Gastroesophageal sphincter (tissue), 3 donors: ENCODE data around the gene LSM7.

Experiments
- CTCF ChIP-seq, 4 experiments: fragments of 200-600 bp in 2 of 4; fragments of 450-650 bp in 2 of 4; sonication (generic) in 1 of 4; IDR thresholded peaks; one replicate each; pipeline ENCODE4 v1.5.1; 2017 to 2019; ENCODE audit warnings: antibody characterized with exemption in 4 of 4, mild to moderate bottlenecking in 2 of 4, moderate library complexity in 2 of 4
- POLR2AphosphoS5 ChIP-seq: sonication (generic); formaldehyde crosslinking; IDR thresholded peaks from one replicate; pipeline ENCODE4 v1.6.1; 2017; ENCODE audit warnings: antibody characterized with exemption

- TF ChIP-seq POLR2AphosphoS5 (no peak), CTCF (IDR thresholded peaks at IDR 0.05) (no peak)
Observed at GRCh38 chr19:2275588-2276428, 52.6 kb downstream of the LSM7 start.
